HG03469 (cell line): ENCODE measurements around the gene LTBP2.

Source experiments
- ATAC-seq: cut with Tn5 transposase; IDR thresholded peaks from one replicate; pipeline ENCODE4 v1.9.1; 2021; ENCODE audit warnings: mild to moderate bottlenecking, moderate library complexity, moderate number of reproducible peaks; ENCODE audit not compliant: unreplicated experiment

The LTBP2 gene

GRCh38 chr14:74592476-74593201 is 19.4 kb downstream of the LTBP2 start:
- ATAC-seq, result no peak

GRCh38 chr14:74591899-74592298 is 20.1 kb downstream of the LTBP2 start:
- no peak for ATAC-seq

GRCh38 chr14:74591394-74591793 is 20.6 kb downstream of the LTBP2 start:
- ATAC-seq, result no peak

GRCh38 chr14:74589291-74589879 is 22.7 kb downstream of the LTBP2 start:
- ATAC-seq, result no peak

- ATAC-seq, result no peak
Observed at GRCh38 chr14:74587363-74587707, 24.7 kb downstream of the LTBP2 start.

- ATAC-seq, result no peak
Observed at GRCh38 chr14:74586681-74587362, 25.2 kb downstream of the LTBP2 start.

- ATAC-seq, result no peak
Observed at GRCh38 chr14:74585406-74586335, 26.4 kb downstream of the LTBP2 start.

- no peak for ATAC-seq
Observed at GRCh38 chr14:74584951-74585350, 27.1 kb downstream of the LTBP2 start.

- no peak for ATAC-seq
Observed at GRCh38 chr14:74583689-74584434, 28.2 kb downstream of the LTBP2 start.

GRCh38 chr14:74582910-74583581 is 29.0 kb downstream of the LTBP2 start:
- no peak for ATAC-seq

GRCh38 chr14:74580275-74580672 is 31.8 kb downstream of the LTBP2 start:
- ATAC-seq, result no peak

GRCh38 chr14:74579447-74580274 is 32.4 kb downstream of the LTBP2 start:
- no peak for ATAC-seq

- ATAC-seq, result no peak
Observed at GRCh38 chr14:74578479-74578878, 33.6 kb downstream of the LTBP2 start.

GRCh38 chr14:74577948-74578275 is 34.1 kb downstream of the LTBP2 start:
- no peak for ATAC-seq

GRCh38 chr14:74577247-74577947 is 34.6 kb downstream of the LTBP2 start:
- ATAC-seq, result no peak

GRCh38 chr14:74575936-74576335 is 36.1 kb downstream of the LTBP2 start:
- ATAC-seq, result no peak

GRCh38 chr14:74575507-74575906 is 36.5 kb downstream of the LTBP2 start:
- no peak for ATAC-seq

GRCh38 chr14:74574706-74575105 is 37.3 kb downstream of the LTBP2 start:
- no peak for ATAC-seq

GRCh38 chr14:74574090-74574433 is 38.0 kb downstream of the LTBP2 start:
- ATAC-seq, result no peak
